Measurements from ENCODE around the gene PMM1.

GRCh38 chr22:41551877-41552582 lies 37.6 kb downstream of the PMM1 start:
- TF ChIP-seq MAX (IDR thresholded peaks at IDR 0.05) (no peak), RELA (CRISPR knock-in tag; IDR thresholded peaks at IDR 0.05) (no peak), TBL1XR1 (IDR thresholded peaks at IDR 0.05; ENCODE audit: borderline replicate concordance, low read length, partially characterized antibody) (no peak), ELF4 (CRISPR knock-in tag; IDR thresholded peaks at IDR 0.05; ENCODE audit: borderline replicate concordance) (no peak), ZNF816 (CRISPR knock-in tag; IDR thresholded peaks at IDR 0.05; ENCODE audit: borderline replicate concordance) (no peak), ZNF367 (CRISPR knock-in tag; IDR thresholded peaks at IDR 0.05; ENCODE audit: borderline replicate concordance) (no peak)

All from HepG2 (cell line).